HL-60 (cell line): ENCODE measurements around the gene ATRIP.

Source experiments
- DNase-seq, 2 experiments: peaks; one replicate each; pipeline ENCODE4 v3.0.0-alpha.2; 2010 to 2020; ENCODE audit warnings: low read depth in 1 of 2, low spot score in 1 of 2
- H3K27ac ChIP-seq: fragments of 250-450 bp; sonication (Bioruptor Pico); replicated peaks from 2 replicates; pipeline ENCODE4 v1.5.1; 2020; ENCODE audit warnings: mild to moderate bottlenecking, moderate library complexity
- H3K27me3 ChIP-seq: fragments of 250-450 bp; sonication (Bioruptor Pico); 2 replicates; pipeline ENCODE4 v1.5.1; 2021; ENCODE audit warnings: mild to moderate bottlenecking, moderate library complexity; ENCODE audit not compliant: insufficient read depth, poor library complexity, severe bottlenecking
- H3K4me3 ChIP-seq: replicated peaks from 2 replicates; pipeline ENCODE4 v1.5.1; 2011; ENCODE audit warnings: mild to moderate bottlenecking, control low read depth, low read length; ENCODE audit not compliant: insufficient read depth
- GABPA ChIP-seq: IDR thresholded peaks from 2 replicates; pipeline ENCODE4 v1.6.1; 2012; ENCODE audit warnings: low read depth
- POLR2AphosphoS5 ChIP-seq: IDR thresholded peaks from 2 replicates; pipeline ENCODE4 v1.6.1; 2012; ENCODE audit warnings: low read depth
- SPI1 ChIP-seq: IDR thresholded peaks from 2 replicates; pipeline ENCODE4 v1.6.1; 2012; ENCODE audit warnings: low read depth, mild to moderate bottlenecking, borderline replicate concordance
- TF ChIP-seq, protein P1 (sequence below): IDR thresholded peaks from one replicate; pipeline ENCODE4 v1.5.1; 2011; ENCODE audit warnings: low read length, control low read depth, inconsistent platforms; ENCODE audit not compliant: insufficient read depth
- TF ChIP-seq, protein P2 (sequence below): IDR thresholded peaks from 2 replicates; pipeline ENCODE4 v1.6.1; 2012; ENCODE audit warnings: low read depth; ENCODE audit not compliant: insufficient replicate concordance

Gene ATRIP

DNA sequence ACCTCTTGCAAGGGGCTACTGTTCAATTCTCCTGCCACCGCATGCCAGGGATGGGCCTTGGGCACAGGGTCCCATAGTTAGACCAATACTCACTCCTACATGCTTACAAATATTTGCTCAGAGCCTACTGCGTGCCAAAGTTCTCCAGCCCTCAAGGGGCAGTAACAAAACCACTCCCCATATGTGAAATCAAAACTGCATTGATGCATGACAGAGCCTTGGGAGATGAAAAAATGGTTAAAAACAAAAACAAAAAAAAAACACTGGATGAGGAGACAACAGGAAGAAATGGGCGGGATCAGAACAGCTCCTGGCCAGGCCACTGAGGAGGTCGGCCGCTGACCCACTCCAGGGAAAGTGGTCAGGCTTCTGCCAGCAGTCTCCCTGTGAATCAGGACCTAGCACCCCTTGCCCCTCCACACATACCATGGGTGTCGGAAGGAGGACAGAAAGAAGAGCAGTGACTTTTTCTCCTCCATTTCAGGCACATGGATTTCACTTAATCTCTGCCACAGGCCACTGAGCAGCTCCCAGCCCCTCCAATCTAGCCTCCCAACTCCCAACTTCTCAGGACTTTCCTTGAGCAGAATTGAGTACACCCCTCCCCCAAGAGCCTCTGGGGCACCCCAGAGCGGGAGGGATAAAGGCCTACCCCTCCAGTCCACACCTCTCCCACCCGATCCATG is 19.4 kb upstream of the ATRIP start:
- Histone ChIP-seq H3K27me3 (peaks cover 2% of the 10 kb centered on the region), H3K27ac (no peak overlapping the region), H3K4me3 (no peak overlapping the region)
- DNase-seq, result no peak
- TF ChIP-seq SPI1 (no peak), POLR2AphosphoS5 (no peak), GABPA (no peak)
- TF ChIP-seq, protein P1, sequence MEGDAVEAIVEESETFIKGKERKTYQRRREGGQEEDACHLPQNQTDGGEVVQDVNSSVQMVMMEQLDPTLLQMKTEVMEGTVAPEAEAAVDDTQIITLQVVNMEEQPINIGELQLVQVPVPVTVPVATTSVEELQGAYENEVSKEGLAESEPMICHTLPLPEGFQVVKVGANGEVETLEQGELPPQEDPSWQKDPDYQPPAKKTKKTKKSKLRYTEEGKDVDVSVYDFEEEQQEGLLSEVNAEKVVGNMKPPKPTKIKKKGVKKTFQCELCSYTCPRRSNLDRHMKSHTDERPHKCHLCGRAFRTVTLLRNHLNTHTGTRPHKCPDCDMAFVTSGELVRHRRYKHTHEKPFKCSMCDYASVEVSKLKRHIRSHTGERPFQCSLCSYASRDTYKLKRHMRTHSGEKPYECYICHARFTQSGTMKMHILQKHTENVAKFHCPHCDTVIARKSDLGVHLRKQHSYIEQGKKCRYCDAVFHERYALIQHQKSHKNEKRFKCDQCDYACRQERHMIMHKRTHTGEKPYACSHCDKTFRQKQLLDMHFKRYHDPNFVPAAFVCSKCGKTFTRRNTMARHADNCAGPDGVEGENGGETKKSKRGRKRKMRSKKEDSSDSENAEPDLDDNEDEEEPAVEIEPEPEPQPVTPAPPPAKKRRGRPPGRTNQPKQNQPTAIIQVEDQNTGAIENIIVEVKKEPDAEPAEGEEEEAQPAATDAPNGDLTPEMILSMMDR, result no peak
- TF ChIP-seq, protein P2, sequence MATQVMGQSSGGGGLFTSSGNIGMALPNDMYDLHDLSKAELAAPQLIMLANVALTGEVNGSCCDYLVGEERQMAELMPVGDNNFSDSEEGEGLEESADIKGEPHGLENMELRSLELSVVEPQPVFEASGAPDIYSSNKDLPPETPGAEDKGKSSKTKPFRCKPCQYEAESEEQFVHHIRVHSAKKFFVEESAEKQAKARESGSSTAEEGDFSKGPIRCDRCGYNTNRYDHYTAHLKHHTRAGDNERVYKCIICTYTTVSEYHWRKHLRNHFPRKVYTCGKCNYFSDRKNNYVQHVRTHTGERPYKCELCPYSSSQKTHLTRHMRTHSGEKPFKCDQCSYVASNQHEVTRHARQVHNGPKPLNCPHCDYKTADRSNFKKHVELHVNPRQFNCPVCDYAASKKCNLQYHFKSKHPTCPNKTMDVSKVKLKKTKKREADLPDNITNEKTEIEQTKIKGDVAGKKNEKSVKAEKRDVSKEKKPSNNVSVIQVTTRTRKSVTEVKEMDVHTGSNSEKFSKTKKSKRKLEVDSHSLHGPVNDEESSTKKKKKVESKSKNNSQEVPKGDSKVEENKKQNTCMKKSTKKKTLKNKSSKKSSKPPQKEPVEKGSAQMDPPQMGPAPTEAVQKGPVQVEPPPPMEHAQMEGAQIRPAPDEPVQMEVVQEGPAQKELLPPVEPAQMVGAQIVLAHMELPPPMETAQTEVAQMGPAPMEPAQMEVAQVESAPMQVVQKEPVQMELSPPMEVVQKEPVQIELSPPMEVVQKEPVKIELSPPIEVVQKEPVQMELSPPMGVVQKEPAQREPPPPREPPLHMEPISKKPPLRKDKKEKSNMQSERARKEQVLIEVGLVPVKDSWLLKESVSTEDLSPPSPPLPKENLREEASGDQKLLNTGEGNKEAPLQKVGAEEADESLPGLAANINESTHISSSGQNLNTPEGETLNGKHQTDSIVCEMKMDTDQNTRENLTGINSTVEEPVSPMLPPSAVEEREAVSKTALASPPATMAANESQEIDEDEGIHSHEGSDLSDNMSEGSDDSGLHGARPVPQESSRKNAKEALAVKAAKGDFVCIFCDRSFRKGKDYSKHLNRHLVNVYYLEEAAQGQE, result no peak

DNA sequence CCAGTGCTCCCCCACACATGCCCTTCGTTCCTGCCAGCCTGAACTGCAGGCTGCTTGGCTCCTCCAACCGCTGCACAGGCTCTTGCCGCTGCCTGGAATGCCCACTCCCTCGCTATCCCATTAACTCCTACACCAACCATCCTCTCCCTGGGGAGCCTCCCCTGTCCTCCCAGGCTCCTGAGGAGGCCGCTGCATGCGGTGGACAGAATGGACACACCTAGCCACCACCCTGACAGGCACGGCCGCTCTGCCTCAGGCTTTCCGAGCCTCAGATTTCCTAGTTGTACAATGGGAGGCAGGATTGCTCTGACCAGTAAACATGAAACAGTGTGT is 18.9 kb upstream of the ATRIP start:
- DNase-seq, result no peak
- no peak overlapping the region for H3K4me3 ChIP-seq
- no peak overlapping the region for H3K27ac ChIP-seq

DNA sequence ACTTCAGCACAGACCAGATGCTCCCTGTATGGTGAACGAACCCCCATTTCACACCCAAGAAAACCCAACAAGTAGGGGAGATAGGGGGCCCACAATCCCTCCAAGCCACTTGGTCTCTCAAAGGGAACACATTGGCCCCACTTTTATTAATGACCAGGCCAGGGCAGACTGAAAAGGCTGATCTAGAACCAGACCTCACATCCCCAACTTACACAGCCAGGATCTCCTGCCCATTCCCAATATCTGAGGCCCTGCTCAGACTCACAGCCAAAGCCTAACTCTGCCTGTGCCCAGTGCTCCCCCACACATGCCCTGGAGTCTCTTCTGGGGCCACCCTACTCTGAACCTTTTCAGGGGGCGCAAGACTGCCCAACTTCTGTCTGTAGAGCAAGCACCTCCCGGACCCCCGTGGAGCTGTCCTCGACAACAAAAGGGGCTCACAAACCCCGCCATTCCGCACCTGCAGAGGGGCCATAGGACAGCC is 18.4 kb upstream of the ATRIP start:
- no peak for DNase-seq
- Histone ChIP-seq H3K4me3 (no peak overlapping the region), H3K27ac (no peak overlapping the region), H3K27me3 (peaks cover 2% of the 10 kb centered on the region)
- no peak for TF ChIP-seq GABPA
- TF ChIP-seq, protein P1, result no peak
- TF ChIP-seq, protein P2, result no peak
- no peak for TF ChIP-seq POLR2AphosphoS5
- no peak for TF ChIP-seq SPI1

More for the DNA sequence above, 18.9 kb upstream of the ATRIP start:
- TF ChIP-seq SPI1 (no peak), POLR2AphosphoS5 (no peak), GABPA (no peak)
- TF ChIP-seq, protein P2, result no peak
- TF ChIP-seq, protein P1, result no peak
- H3K27me3 ChIP-seq, result peaks cover 2% of the 10 kb centered on the region
